ENCODE data around the gene PSD4.

DNA sequence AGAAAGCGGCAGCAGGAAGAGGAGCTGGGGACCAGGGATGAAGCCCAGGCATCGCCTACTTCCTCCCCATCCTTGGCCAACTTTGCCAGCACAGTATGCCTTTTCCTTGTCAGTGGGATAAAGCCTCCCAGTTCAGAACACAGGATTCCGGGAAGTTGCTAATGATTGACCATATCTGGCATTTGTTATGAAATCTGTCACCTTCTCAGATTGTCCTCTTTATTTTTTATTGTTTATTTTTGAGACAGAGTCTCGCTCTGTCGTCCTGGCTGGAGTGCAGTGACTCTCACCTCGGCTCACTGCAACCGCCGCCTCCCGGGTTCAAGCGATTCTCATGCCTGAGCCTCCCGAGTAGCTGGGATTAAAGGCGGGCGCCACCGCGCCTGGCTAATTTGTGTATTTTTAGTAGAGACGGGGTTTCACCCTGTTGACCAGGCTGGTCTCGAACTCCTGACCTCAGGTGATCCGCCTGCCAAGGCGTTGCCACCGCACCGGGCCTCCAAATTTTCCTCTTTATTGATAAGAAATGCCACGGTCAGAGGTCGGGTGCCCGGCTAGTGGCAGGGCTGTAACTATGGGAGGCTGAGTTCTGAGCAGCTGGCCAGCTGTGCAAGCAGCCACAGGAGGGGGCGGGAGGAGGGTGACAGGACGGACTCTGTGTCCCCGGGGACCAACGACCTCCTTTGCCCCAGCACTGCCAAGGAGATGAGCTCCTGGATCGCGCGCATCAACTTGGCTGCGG is 24.4 kb downstream of the PSD4 start:
- TF ChIP-seq EP300 (IDR thresholded peaks at IDR 0.05) (no peak), POLR2A (IDR thresholded peaks at IDR 0.05; ENCODE audit: low read length) (no peak; the same call in none of the 2 replicates), SREBF2 (IDR thresholded peaks at IDR 0.05) (no peak), TP53 (CRISPR knock-in tag; IDR thresholded peaks at IDR 0.05) (no peak), ZNF302 (CRISPR knock-in tag; IDR thresholded peaks at IDR 0.05) (no peak), JUNB (IDR thresholded peaks at IDR 0.05) (no peak), ESRRA (IDR thresholded peaks at IDR 0.05; ENCODE audit: borderline replicate concordance, low read length) (no peak), MAZ (IDR thresholded peaks at IDR 0.05; ENCODE audit: borderline replicate concordance, low read depth, low read length) (no peak)
- TF ChIP-seq, protein P1, sequence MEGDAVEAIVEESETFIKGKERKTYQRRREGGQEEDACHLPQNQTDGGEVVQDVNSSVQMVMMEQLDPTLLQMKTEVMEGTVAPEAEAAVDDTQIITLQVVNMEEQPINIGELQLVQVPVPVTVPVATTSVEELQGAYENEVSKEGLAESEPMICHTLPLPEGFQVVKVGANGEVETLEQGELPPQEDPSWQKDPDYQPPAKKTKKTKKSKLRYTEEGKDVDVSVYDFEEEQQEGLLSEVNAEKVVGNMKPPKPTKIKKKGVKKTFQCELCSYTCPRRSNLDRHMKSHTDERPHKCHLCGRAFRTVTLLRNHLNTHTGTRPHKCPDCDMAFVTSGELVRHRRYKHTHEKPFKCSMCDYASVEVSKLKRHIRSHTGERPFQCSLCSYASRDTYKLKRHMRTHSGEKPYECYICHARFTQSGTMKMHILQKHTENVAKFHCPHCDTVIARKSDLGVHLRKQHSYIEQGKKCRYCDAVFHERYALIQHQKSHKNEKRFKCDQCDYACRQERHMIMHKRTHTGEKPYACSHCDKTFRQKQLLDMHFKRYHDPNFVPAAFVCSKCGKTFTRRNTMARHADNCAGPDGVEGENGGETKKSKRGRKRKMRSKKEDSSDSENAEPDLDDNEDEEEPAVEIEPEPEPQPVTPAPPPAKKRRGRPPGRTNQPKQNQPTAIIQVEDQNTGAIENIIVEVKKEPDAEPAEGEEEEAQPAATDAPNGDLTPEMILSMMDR (IDR thresholded peaks at IDR 0.05), result no peak
- TF ChIP-seq, protein P2, sequence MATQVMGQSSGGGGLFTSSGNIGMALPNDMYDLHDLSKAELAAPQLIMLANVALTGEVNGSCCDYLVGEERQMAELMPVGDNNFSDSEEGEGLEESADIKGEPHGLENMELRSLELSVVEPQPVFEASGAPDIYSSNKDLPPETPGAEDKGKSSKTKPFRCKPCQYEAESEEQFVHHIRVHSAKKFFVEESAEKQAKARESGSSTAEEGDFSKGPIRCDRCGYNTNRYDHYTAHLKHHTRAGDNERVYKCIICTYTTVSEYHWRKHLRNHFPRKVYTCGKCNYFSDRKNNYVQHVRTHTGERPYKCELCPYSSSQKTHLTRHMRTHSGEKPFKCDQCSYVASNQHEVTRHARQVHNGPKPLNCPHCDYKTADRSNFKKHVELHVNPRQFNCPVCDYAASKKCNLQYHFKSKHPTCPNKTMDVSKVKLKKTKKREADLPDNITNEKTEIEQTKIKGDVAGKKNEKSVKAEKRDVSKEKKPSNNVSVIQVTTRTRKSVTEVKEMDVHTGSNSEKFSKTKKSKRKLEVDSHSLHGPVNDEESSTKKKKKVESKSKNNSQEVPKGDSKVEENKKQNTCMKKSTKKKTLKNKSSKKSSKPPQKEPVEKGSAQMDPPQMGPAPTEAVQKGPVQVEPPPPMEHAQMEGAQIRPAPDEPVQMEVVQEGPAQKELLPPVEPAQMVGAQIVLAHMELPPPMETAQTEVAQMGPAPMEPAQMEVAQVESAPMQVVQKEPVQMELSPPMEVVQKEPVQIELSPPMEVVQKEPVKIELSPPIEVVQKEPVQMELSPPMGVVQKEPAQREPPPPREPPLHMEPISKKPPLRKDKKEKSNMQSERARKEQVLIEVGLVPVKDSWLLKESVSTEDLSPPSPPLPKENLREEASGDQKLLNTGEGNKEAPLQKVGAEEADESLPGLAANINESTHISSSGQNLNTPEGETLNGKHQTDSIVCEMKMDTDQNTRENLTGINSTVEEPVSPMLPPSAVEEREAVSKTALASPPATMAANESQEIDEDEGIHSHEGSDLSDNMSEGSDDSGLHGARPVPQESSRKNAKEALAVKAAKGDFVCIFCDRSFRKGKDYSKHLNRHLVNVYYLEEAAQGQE (IDR thresholded peaks at IDR 0.05), result no peak

All from A549 (cell line).